ENCODE data around the gene DICER1.
"Not testable (repeated sequence)": the region's sequence is repeated elsewhere in the genome, so short reads cannot be mapped to it uniquely, and the experiment has no call there.

The DICER1 gene

GRCh38 chr14:95157327-95158189 is at the start of gene DICER1:
TSS of gene DICER1 (minus strand) at chr14:95157529. CDS start at chr14:95133458, 24,071 bp downstream.
- DNase-seq: peak; percentile 91

GRCh38 chr14:95206534-95206933 is 49.2 kb upstream of the DICER1 start:
- DNase-seq: no peak

GRCh38 chr14:95204705-95205104 is 47.4 kb upstream of the DICER1 start:
- no peak for DNase-seq

GRCh38 chr14:95201745-95202144 is 44.4 kb upstream of the DICER1 start:
- not testable (repeated sequence) for DNase-seq

GRCh38 chr14:95200404-95200803 is 43.1 kb upstream of the DICER1 start:
- no peak for DNase-seq

- no peak for DNase-seq
These were observed 42.1 kb upstream of the DICER1 start for GRCh38 chr14:95199298-95199983.

GRCh38 chr14:95198320-95198719 is 41.0 kb upstream of the DICER1 start:
- no peak for DNase-seq

GRCh38 chr14:95197551-95197950 is 40.2 kb upstream of the DICER1 start:
- DNase-seq: no peak

GRCh38 chr14:95196826-95197545 is 39.7 kb upstream of the DICER1 start:
- no peak for DNase-seq

- no peak for DNase-seq
These were observed 38.9 kb upstream of the DICER1 start for GRCh38 chr14:95196268-95196667.

- DNase-seq: no peak
These were observed 37.7 kb upstream of the DICER1 start for GRCh38 chr14:95195031-95195430.

GRCh38 chr14:95193081-95193480 is 35.8 kb upstream of the DICER1 start:
- DNase-seq: no peak

GRCh38 chr14:95192311-95192710 is 35.0 kb upstream of the DICER1 start:
- DNase-seq: no peak

- no peak for DNase-seq
These were observed 34.3 kb upstream of the DICER1 start for GRCh38 chr14:95191445-95192199.

- DNase-seq: no peak
These were observed 33.5 kb upstream of the DICER1 start for GRCh38 chr14:95190857-95191256.

- DNase-seq: no peak
These were observed 33.1 kb upstream of the DICER1 start for GRCh38 chr14:95190346-95190840.

- DNase-seq: no peak
These were observed 32.2 kb upstream of the DICER1 start for GRCh38 chr14:95189367-95190132.

GRCh38 chr14:95188380-95188779 is 31.1 kb upstream of the DICER1 start:
- no peak for DNase-seq

GRCh38 chr14:95185767-95186392 is 28.6 kb upstream of the DICER1 start:
- no peak for DNase-seq

- DNase-seq: no peak
These were observed 27.9 kb upstream of the DICER1 start for GRCh38 chr14:95185033-95185766.

GRCh38 chr14:95184413-95184790 is 27.1 kb upstream of the DICER1 start:
- no peak for DNase-seq

Data from NCI-H2227 treated with DMSO at 0.1 percent for 48 hours (cell line).